SK-N-SH (cell line): Measurements from ENCODE around the gene KLB. TPM values are rescaled to one million over a fixed set of nuclear protein-coding genes. Genes with fewer than 3 reads are reported as not detected.

Source experiments
- CTCF ChIA-PET: fragments of 300-600, 350-600 bp; formaldehyde crosslinking; extraction: SDS; loops from one replicate; lab custom pipeline; 2021; lab: Yijun Ruan, JAX
- POLR2A ChIA-PET: fragments of 350-600 bp; sonication (Branson Sonifier 250); formaldehyde crosslinking; extraction: SDS; loops from one replicate; lab custom pipeline; 2020; ENCODE audit warnings: antibody characterized with exemption, inconsistent platforms; lab: Yijun Ruan, JAX
- DNase-seq: peaks from one replicate; pipeline ENCODE4 v3.0.0; 2012
- H2AFZ ChIP-seq: fragments of 200-600 bp; sonication (generic); 2 replicates; pipeline ENCODE4 v1.8.1; 2016; ENCODE audit warnings: antibody characterized with exemption, mild to moderate bottlenecking, low read depth
- H3F3A ChIP-seq: fragments of 200-600 bp; sonication (generic); replicated peaks from 2 replicates; pipeline ENCODE3; 2016; ENCODE audit warnings: antibody characterized with exemption, mild to moderate bottlenecking; ENCODE audit not compliant: insufficient read depth
- H3K27ac ChIP-seq, 2 experiments: fragments of 200-500 bp in 1 of 2; fragments of 200-600 bp in 1 of 2; sonication (Bioruptor generic) in 1 of 2; sonication (generic), shearing (Covaris generic) in 1 of 2; 2 replicates each; pipeline versions ENCODE4 v1.5.1 to v1.6.1; 2014 to 2016; ENCODE audit warnings: low read depth in 2 of 2, inconsistent platforms in 1 of 2, low read length in 1 of 2, mild to moderate bottlenecking in 1 of 2, mixed read lengths in 1 of 2
- H3K27me3 ChIP-seq: fragments of 200-600 bp; sonication (generic), shearing (Covaris generic); 2 replicates; pipeline ENCODE4 v1.6.1; 2016; ENCODE audit warnings: mixed run types; ENCODE audit not compliant: insufficient read depth
- H3K36me3 ChIP-seq, 2 experiments: fragments of 200-500 bp in 1 of 2; fragments of 200-600 bp in 1 of 2; sonication (Bioruptor generic) in 1 of 2; sonication (generic) in 1 of 2; replicated peaks in 1 of 2; 2 replicates each; pipeline versions ENCODE3 to v1.5.1; 2014 to 2016; ENCODE audit warnings: low read length in 1 of 2, mild to moderate bottlenecking in 1 of 2; ENCODE audit not compliant: insufficient read depth in 2 of 2, control insufficient read depth in 1 of 2
- H3K4me1 ChIP-seq, 2 experiments: fragments of 200-500 bp in 1 of 2; fragments of 200-600 bp in 1 of 2; sonication (Bioruptor generic) in 1 of 2; sonication (generic), shearing (Covaris generic) in 1 of 2; 2 replicates each; pipeline versions ENCODE4 v1.5.1 to v1.6.1; 2014 to 2016; ENCODE audit warnings: low read depth in 1 of 2, low read length in 1 of 2, mixed run types in 1 of 2; ENCODE audit not compliant: insufficient read depth in 2 of 2, control insufficient read depth in 1 of 2
- H3K4me2 ChIP-seq: fragments of 200-600 bp; sonication (generic), shearing (Covaris generic); 2 replicates; pipeline ENCODE4 v1.6.1; 2017; ENCODE audit warnings: mixed run types
- H3K4me3 ChIP-seq, 2 experiments: fragments of 200-500 bp in 1 of 2; fragments of 200-600 bp in 1 of 2; sonication (Bioruptor generic) in 1 of 2; sonication (generic), shearing (Covaris generic) in 1 of 2; 2 replicates each; pipeline versions ENCODE4 v1.5.1 to v1.8.1; 2014 to 2016; ENCODE audit warnings: low read depth in 2 of 2, inconsistent platforms in 1 of 2, low read length in 1 of 2, mild to moderate bottlenecking in 1 of 2, mixed read lengths in 1 of 2, moderate library complexity in 1 of 2
- H3K79me2 ChIP-seq: fragments of 200-600 bp; sonication (generic); 2 replicates; pipeline ENCODE4 v1.8.1; 2017; ENCODE audit warnings: mild to moderate bottlenecking; ENCODE audit not compliant: insufficient read depth
- H3K9ac ChIP-seq: fragments of 200-600 bp; sonication (generic); 2 replicates; pipeline ENCODE4 v1.6.1; 2017; ENCODE audit warnings: mixed run types
- H3K9me2 ChIP-seq: fragments of 200-600 bp; sonication (generic); 2 replicates; pipeline ENCODE4 v1.6.1; 2017; ENCODE audit warnings: mixed run types
- H3K9me3 ChIP-seq: fragments of 200-600 bp; sonication (generic); 2 replicates; pipeline ENCODE4 v1.6.1; 2017; ENCODE audit warnings: mixed run types, mild to moderate bottlenecking, moderate library complexity
- H4K20me1 ChIP-seq: fragments of 200-600 bp; sonication (generic); 2 replicates; pipeline ENCODE4 v1.6.1; 2017; ENCODE audit warnings: mild to moderate bottlenecking, mixed run types; ENCODE audit not compliant: insufficient read depth
- CHD2 ChIP-seq: fragments of 150-350 bp; IDR thresholded peaks from 2 replicates; pipeline ENCODE4 v1.6.1; 2018; ENCODE audit warnings: low read length; ENCODE audit not compliant: partially characterized antibody
- EP300 ChIP-seq, 2 experiments: IDR thresholded peaks; 2 replicates each; pipeline versions ENCODE4 v1.4.0 to v1.6.1; 2012; ENCODE audit warnings: borderline replicate concordance in 1 of 2, low read depth in 1 of 2, low read length in 1 of 2
- FOXJ3 ChIP-seq: sonication (generic); formaldehyde crosslinking; IDR thresholded peaks from 2 replicates; pipeline ENCODE4 v1.5.1; 2020; ENCODE audit warnings: mild to moderate bottlenecking, missing genetic modification reagents
- GABPA ChIP-seq: IDR thresholded peaks from 2 replicates; pipeline ENCODE4 v1.4.0; 2012; ENCODE audit warnings: low read depth, mild to moderate bottlenecking
- JUND ChIP-seq: IDR thresholded peaks from 2 replicates; pipeline ENCODE4 v1.4.0; 2012
- NFIC ChIP-seq: IDR thresholded peaks from 2 replicates; pipeline ENCODE4 v1.4.0; 2012; ENCODE audit warnings: borderline replicate concordance
- TAF1 ChIP-seq: IDR thresholded peaks from 2 replicates; pipeline ENCODE4 v1.6.1; 2012; ENCODE audit warnings: low read depth, mild to moderate bottlenecking, low read length, moderate library complexity, borderline replicate concordance
- WGBS: methylation state at CpG from one replicate; pipeline ENCODE4 v1.1.6; 2017; ENCODE audit warnings: low lambda C conversion rate; 5-methylcytosine and 5-hydroxymethylcytosine counted together
- polyA plus RNA-seq, 3 experiments: library from polyadenylated mRNA; depleted of rRNA; stranded (reverse); fragments of >200 nt; gene quantifications; 2 replicates each; pipeline ENCODE4 v1.2.3, GENCODE V29; 2012
- TF ChIP-seq, protein P1 (sequence below): IDR thresholded peaks from 2 replicates; pipeline ENCODE4 v1.4.0; 2012; ENCODE audit warnings: low read depth
- TF ChIP-seq, protein P2 (sequence below): IDR thresholded peaks from 2 replicates; pipeline ENCODE4 v1.4.0; 2012; ENCODE audit warnings: low read depth, borderline replicate concordance
- TF ChIP-seq, protein P3 (sequence below): fragments of 150-350 bp; IDR thresholded peaks from 2 replicates; pipeline ENCODE4 v1.6.1; 2017; ENCODE audit warnings: antibody characterized with exemption, low read length, low read depth, borderline replicate concordance

The KLB gene
- polyA plus RNA-seq, 1 of the 3 experiments (the other 2 are of a cell fraction) = not detected

DNA sequence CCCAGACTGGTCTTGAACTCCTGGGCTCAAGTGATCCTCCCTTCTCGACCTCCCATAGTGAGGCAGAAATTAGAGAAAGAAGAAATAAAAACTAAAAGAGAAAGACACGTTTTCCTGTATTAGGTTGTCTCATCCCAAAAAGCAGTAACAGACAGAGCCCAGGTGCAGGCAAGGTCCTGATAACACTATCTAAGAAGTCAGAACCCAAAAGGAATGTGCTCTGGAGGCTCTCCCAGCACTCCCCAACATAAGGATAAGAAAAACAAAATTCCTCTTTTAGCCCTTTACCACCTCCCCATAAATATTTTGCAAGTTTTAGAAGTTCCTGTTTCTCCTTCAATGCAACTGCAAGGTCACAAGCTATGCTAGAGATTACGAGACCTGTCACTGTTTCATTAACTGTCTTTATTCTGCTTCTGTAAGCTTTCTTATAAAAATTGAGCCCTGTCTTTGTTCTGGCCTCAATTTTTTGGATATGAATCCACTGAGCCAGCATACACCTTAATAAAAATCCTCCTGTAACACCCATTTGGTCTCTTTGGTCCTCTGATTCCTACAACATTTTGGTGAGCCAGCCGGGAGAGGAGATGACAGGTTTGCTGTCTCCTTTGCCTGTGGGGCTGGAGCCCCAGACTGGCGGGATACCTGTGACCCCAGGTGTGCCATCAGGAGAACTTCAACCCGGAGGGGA is 78.0 kb downstream of the KLB start:
- Histone ChIP-seq H3K4me1 (no peaks in the 10 kb centered on the region), H3K36me3 (no peaks in the 10 kb centered on the region), H3K9me2 (no peaks in the 10 kb centered on the region), H3K27ac (no peak overlapping the region), H3K9me3 (no peaks in the 10 kb centered on the region), H2AFZ (no peak overlapping the region), H3F3A (no peaks in the 10 kb centered on the region), H3K79me2 (no peaks in the 10 kb centered on the region), H3K9ac (no peak overlapping the region), H4K20me1 (no peaks in the 10 kb centered on the region), H3K4me3 (no peak overlapping the region), H3K27me3 (no peaks in the 10 kb centered on the region), H3K4me2 (no peak overlapping the region)
- no peak for DNase-seq
- POLR2A ChIA-PET = no interaction called here
- CTCF ChIA-PET = interaction anchor here (2.5 kb wide), 1 partner anchor 16 kb away, joined by 14 read pairs; no protein-coding TSS in a partner anchor
- 62% methylated on average over 6 of the region's 6 CpGs for WGBS
- no peak for TF ChIP-seq TAF1
- no peak for TF ChIP-seq CHD2
- TF ChIP-seq, protein P1, sequence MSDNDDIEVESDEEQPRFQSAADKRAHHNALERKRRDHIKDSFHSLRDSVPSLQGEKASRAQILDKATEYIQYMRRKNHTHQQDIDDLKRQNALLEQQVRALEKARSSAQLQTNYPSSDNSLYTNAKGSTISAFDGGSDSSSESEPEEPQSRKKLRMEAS = no peak
- TF ChIP-seq, protein P2, sequence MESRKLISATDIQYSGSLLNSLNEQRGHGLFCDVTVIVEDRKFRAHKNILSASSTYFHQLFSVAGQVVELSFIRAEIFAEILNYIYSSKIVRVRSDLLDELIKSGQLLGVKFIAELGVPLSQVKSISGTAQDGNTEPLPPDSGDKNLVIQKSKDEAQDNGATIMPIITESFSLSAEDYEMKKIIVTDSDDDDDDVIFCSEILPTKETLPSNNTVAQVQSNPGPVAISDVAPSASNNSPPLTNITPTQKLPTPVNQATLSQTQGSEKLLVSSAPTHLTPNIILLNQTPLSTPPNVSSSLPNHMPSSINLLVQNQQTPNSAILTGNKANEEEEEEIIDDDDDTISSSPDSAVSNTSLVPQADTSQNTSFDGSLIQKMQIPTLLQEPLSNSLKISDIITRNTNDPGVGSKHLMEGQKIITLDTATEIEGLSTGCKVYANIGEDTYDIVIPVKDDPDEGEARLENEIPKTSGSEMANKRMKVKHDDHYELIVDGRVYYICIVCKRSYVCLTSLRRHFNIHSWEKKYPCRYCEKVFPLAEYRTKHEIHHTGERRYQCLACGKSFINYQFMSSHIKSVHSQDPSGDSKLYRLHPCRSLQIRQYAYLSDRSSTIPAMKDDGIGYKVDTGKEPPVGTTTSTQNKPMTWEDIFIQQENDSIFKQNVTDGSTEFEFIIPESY = no peak
- TF ChIP-seq EP300 (IDR thresholded peaks at IDR 0.05; ENCODE audit: borderline replicate concordance in 1 of 2, low read depth in 1 of 2, low read length in 1 of 2) = no peak
- TF ChIP-seq, protein P3, sequence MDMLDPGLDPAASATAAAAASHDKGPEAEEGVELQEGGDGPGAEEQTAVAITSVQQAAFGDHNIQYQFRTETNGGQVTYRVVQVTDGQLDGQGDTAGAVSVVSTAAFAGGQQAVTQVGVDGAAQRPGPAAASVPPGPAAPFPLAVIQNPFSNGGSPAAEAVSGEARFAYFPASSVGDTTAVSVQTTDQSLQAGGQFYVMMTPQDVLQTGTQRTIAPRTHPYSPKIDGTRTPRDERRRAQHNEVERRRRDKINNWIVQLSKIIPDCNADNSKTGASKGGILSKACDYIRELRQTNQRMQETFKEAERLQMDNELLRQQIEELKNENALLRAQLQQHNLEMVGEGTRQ = no peak
- no peak for TF ChIP-seq FOXJ3 (CRISPR knock-in tag)
- no peak for TF ChIP-seq NFIC

DNA sequence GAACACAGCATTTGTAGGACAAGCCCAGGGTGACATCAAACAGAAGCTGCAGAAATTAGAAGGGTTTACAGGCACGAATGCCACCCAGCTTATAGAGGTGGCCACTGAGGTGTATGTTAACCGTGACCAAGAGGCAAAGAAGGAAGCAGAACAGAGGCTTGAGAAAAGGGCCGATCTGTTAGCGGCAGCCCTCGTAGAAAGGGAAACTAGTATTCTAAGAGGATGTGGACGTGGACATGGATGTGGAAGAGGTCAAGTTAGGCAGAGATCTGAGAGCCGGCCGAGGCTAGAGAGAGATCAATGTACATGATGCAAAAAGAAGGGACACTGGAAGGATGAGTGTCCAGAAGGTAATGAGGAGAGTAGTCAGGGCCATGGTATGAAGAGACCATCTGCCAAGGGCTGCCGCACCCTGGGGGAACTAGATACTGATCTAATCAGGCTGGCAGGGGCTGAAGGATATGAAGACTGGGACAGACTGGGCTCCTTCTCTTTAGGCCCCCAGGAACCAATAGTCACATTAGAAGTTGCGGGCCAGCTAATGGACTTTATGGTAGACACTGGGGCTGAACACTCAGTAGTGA is 79.6 kb downstream of the KLB start:
- H3K4me3 ChIP-seq = no peak overlapping the region
- CTCF ChIA-PET = no interaction called here
- H3K9me3 ChIP-seq = no peaks in the 10 kb centered on the region
- no peaks in the 10 kb centered on the region for H3F3A ChIP-seq
- 86% methylated on average over 10 of the region's 10 CpGs for WGBS
- POLR2A ChIA-PET = no interaction called here
- no peak for TF ChIP-seq JUND
- no peak for TF ChIP-seq GABPA
- no peaks in the 10 kb centered on the region for H3K36me3 ChIP-seq
- H3K27ac ChIP-seq = no peak overlapping the region
- no peaks in the 10 kb centered on the region for H3K79me2 ChIP-seq
- H3K9ac ChIP-seq = no peak overlapping the region
- no peak overlapping the region for H3K4me2 ChIP-seq
- no peaks in the 10 kb centered on the region for H3K9me2 ChIP-seq
- no peaks in the 10 kb centered on the region for H4K20me1 ChIP-seq
- no peaks in the 10 kb centered on the region for H3K4me1 ChIP-seq
- no peak overlapping the region for H2AFZ ChIP-seq
- no peaks in the 10 kb centered on the region for H3K27me3 ChIP-seq
- no peak for DNase-seq
